GM12865 (cell line): ENCODE measurements around the gene BARD1.

Experiments used
- DNase-seq: peaks from one replicate; pipeline ENCODE4 v3.0.0; 2010; ENCODE audit warnings: low read depth
- H3K4me3 ChIP-seq: 2 replicates; pipeline ENCODE4 v1.5.1; 2011; ENCODE audit warnings: mild to moderate bottlenecking, low read depth, low read length, control low read depth
- TF ChIP-seq, protein P1 (sequence below): IDR thresholded peaks from 2 replicates; pipeline ENCODE4 v1.5.1; 2011; ENCODE audit warnings: low read length, control low read depth, low read depth, inconsistent platforms; ENCODE audit not compliant: insufficient read depth; ENCODE audit errors: missing control alignments

Gene BARD1

GRCh38 chr2:214808981-214809750 is at the start of gene BARD1:
Gene BARD1 (minus strand): TSS chr2:214809683. CDS start chr2:214809569, 114 bp downstream.
- TF ChIP-seq, protein P1, sequence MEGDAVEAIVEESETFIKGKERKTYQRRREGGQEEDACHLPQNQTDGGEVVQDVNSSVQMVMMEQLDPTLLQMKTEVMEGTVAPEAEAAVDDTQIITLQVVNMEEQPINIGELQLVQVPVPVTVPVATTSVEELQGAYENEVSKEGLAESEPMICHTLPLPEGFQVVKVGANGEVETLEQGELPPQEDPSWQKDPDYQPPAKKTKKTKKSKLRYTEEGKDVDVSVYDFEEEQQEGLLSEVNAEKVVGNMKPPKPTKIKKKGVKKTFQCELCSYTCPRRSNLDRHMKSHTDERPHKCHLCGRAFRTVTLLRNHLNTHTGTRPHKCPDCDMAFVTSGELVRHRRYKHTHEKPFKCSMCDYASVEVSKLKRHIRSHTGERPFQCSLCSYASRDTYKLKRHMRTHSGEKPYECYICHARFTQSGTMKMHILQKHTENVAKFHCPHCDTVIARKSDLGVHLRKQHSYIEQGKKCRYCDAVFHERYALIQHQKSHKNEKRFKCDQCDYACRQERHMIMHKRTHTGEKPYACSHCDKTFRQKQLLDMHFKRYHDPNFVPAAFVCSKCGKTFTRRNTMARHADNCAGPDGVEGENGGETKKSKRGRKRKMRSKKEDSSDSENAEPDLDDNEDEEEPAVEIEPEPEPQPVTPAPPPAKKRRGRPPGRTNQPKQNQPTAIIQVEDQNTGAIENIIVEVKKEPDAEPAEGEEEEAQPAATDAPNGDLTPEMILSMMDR, result no peak
- DNase-seq, result peak; percentile 77
- peak within 1 kb of the TSS; percentile 94 for H3K4me3 ChIP-seq

DNA sequence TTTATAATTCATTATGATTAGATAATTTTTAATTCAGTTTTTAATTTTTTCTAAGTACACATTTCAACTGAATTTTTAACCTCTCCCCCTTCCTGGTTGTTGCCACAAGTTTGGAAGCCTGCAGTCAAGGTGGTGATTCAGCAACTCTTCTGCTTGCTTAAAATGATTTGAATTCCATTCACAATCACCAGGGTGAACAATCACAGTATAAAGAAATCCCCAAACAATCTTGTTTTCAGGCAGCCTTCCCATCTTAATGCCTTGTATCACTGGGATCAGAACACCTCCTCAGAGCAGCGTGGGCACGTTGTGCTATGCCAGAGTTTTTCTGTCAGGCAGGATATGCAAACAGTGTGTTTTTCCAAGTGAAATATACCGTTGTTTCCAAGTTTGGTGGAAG is 46.7 kb upstream of the BARD1 start:
- TF ChIP-seq, protein P1, result no peak
- DNase-seq, result no peak
- no peak overlapping the region for H3K4me3 ChIP-seq

DNA sequence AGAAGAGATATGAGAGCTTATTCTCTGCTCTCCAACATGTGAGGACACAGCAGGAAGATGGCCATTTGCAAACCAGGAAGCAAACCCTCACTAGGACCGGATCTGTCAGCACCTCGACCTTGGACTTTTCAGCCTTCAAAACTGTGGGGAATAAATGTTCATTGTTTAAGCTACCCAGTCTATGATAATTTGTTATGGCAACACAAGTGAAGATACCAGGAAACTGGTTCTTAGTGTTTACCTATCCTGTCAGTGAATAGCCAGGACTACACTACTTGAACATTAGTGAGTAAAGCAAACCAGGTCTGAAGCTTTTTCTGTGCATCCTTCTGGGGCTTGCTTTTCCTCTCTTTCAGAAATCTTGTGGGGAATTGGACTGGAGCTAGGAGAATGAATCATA is 44.4 kb upstream of the BARD1 start:
- TF ChIP-seq, protein P1, result no peak
- no peak for DNase-seq
- no peak overlapping the region for H3K4me3 ChIP-seq

- TF ChIP-seq, protein P1, result no peak
- no peak for DNase-seq
- H3K4me3 ChIP-seq, result no peak overlapping the region
These were observed 34.3 kb upstream of the BARD1 start for GRCh38 chr2:214843823-214844222.

- no peak overlapping the region for H3K4me3 ChIP-seq
- peak; percentile 35 for DNase-seq
- TF ChIP-seq, protein P1, result no peak
These were observed 30.0 kb upstream of the BARD1 start for GRCh38 chr2:214839464-214839863.

DNA sequence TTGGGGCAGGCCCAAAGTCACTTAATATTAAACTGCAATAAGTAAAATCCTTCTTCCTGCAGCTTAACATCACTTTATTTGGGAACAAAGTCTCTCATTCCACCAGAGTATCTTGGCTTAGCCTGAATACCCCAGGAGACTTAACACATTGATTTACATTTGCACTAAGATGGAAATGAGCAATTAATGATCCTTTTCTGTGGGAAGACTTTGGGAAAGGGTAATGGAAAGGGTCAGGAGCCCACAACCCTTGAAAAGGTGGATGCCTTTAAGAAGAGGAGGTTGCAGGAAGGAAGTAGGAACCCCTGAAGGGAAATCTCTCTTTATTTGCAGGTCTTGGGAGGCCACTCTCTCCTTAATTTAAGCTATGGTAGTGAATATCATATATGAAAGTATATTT is 28.0 kb upstream of the BARD1 start:
- DNase-seq, result no peak

More for the DNA sequence above, 28.0 kb upstream of the BARD1 start:
- no peak overlapping the region for H3K4me3 ChIP-seq
- TF ChIP-seq, protein P1, result no peak
